K562 (cell line): Measurements from ENCODE around the gene SERPINB3. TPM values are rescaled to one million over a fixed set of nuclear protein-coding genes. Genes with fewer than 3 reads are reported as not detected.

Experiments used
- ATAC-seq: fragments of 200-7000 bp; cut with Tn5 transposase; 3 replicates; pipeline ENCODE4 v1.9.1; 2020; ENCODE audit warnings: moderate library complexity
- BruUV-seq: library from RNA; stranded (reverse); fragments of 400-500 nt; replicated peaks from 2 replicates; lab custom pipeline; 2021; lab: Mats Ljungman, UMichigan
- CTCF ChIA-PET: fragments of 300-600 bp; formaldehyde crosslinking; extraction: SDS; loops from one replicate; lab custom pipeline; 2021; ENCODE audit warnings: low intra/inter-chr PET ratio; lab: Yijun Ruan, JAX
- POLR2A ChIA-PET: fragments of 300-600, 350-650 bp; sonication (Branson Sonifier 250); formaldehyde crosslinking; extraction: SDS; loops from one replicate; lab custom pipeline; 2021; ENCODE audit warnings: antibody characterized with exemption, inconsistent platforms; lab: Yijun Ruan, JAX
- DNase-seq, 4 experiments: peaks; one replicate each; pipeline versions ENCODE4 v3.0.0 to v3.0.0-alpha.2; 2011 to 2018; ENCODE audit warnings: low spot score in 3 of 4, mixed read lengths in 3 of 4; ENCODE audit errors: extremely low read depth in 1 of 4
- FAIRE-seq: peaks from 2 replicates; lab custom pipeline; 2011; peaks lifted over from hg19 to GRCh38; lab: Jason Lieb, UNC
- H2AFZ ChIP-seq: 2 replicates; pipeline ENCODE4 v1.6.0; 2011; ENCODE audit warnings: low read depth, low read length, control low read depth, inconsistent platforms
- H3K27ac ChIP-seq: fragments of 200-600 bp; 3 replicates; pipeline ENCODE4 v1.8.0; 2011; ENCODE audit warnings: low read depth, mild to moderate bottlenecking, control low read depth, inconsistent platforms, low read length, moderate library complexity, mixed read lengths; ENCODE audit errors: extremely low read depth
- H3K27me3 ChIP-seq, 2 experiments: fragments of 300-600 bp in 1 of 2; 2 replicates in 1 of 2; 3 replicates in 1 of 2; pipeline versions ENCODE4 v1.6.0 to v1.8.0; 2011; ENCODE audit warnings: inconsistent platforms in 2 of 2, low read length in 2 of 2, mild to moderate bottlenecking in 1 of 2, mixed read lengths in 1 of 2, moderate library complexity in 1 of 2; ENCODE audit not compliant: control insufficient read depth in 2 of 2, insufficient read depth in 2 of 2
- H3K36me3 ChIP-seq: fragments of 300-600 bp; 3 replicates; pipeline ENCODE4 v1.8.0; 2011; ENCODE audit warnings: mild to moderate bottlenecking, low read length, inconsistent platforms; ENCODE audit not compliant: control insufficient read depth, insufficient read depth
- H3K4me1 ChIP-seq, 2 experiments: fragments of 200-600 bp in 1 of 2; replicated peaks in 1 of 2; 2 replicates in 1 of 2; 3 replicates in 1 of 2; pipeline versions ENCODE4 v1.5.1 to v1.8.0; 2011; ENCODE audit warnings: inconsistent platforms in 2 of 2, low read length in 2 of 2, mild to moderate bottlenecking in 1 of 2, mixed read lengths in 1 of 2, moderate library complexity in 1 of 2; ENCODE audit not compliant: control insufficient read depth in 2 of 2, insufficient read depth in 2 of 2
- H3K4me2 ChIP-seq: 2 replicates; pipeline ENCODE4 v1.6.1; 2011; ENCODE audit warnings: low read length, control low read depth, inconsistent platforms, mixed read lengths; ENCODE audit not compliant: insufficient read depth
- H3K4me3 ChIP-seq: fragments of 200-600 bp; sonication (generic), shearing (Covaris generic); 2 replicates; pipeline ENCODE4 v1.5.1; 2016; ENCODE audit warnings: control low read depth, inconsistent platforms
- H3K79me2 ChIP-seq: fragments of 200-600 bp; 3 replicates; pipeline ENCODE4 v1.8.0; 2011; ENCODE audit warnings: low read length, inconsistent platforms; ENCODE audit not compliant: control insufficient read depth, insufficient read depth
- H3K9ac ChIP-seq, 2 experiments: 2 replicates each; pipeline versions ENCODE4 v1.6.0 to v1.6.1; 2011; ENCODE audit warnings: low read depth in 2 of 2, low read length in 2 of 2, control low read depth in 1 of 2, inconsistent platforms in 1 of 2, mild to moderate bottlenecking in 1 of 2, mixed read lengths in 1 of 2; ENCODE audit not compliant: insufficient read depth in 1 of 2
- H3K9me1 ChIP-seq: one replicate; pipeline ENCODE4 v1.6.0; 2011; ENCODE audit warnings: inconsistent platforms, mild to moderate bottlenecking, low read length, moderate library complexity; ENCODE audit not compliant: control insufficient read depth, insufficient read depth
- H3K9me3 ChIP-seq: replicated peaks from 2 replicates; pipeline ENCODE4 v1.5.1; 2011; ENCODE audit warnings: low read depth, low read length, inconsistent platforms; ENCODE audit not compliant: control insufficient read depth, insufficient read depth
- H4K20me1 ChIP-seq: replicated peaks from 2 replicates; pipeline ENCODE4 v1.6.1; 2011; ENCODE audit warnings: low read length, inconsistent platforms, mixed read lengths; ENCODE audit not compliant: control insufficient read depth, insufficient read depth
- ARNT ChIP-seq, 2 experiments: fragments of 450-650 bp; IDR thresholded peaks; 2 replicates each; pipeline ENCODE4 v1.6.1; 2016; ENCODE audit warnings: mild to moderate bottlenecking in 1 of 2
- NFIX ChIP-seq: fragments of 250-450 bp; sonication (Bioruptor Pico); IDR thresholded peaks from 2 replicates; pipeline ENCODE4 v1.4.0; 2020; ENCODE audit warnings: low read depth, mild to moderate bottlenecking, moderate library complexity
- SLC30A9 ChIP-seq: fragments of 250-450 bp; sonication (Bioruptor Pico); IDR thresholded peaks from 2 replicates; pipeline ENCODE4 v1.8.0; 2022; ENCODE audit warnings: mild to moderate bottlenecking, moderate library complexity
- WGBS: fragments of 100-300 bp; shearing (Covaris generic); methylation state at CpG from one replicate; pipeline ENCODE4 v1.1.6; 2016; ENCODE audit warnings: low coverage, mixed read lengths; ENCODE audit not compliant: insufficient coverage; ENCODE audit errors: missing lambda C conversion rate; 5-methylcytosine and 5-hydroxymethylcytosine counted together
- in situ Hi-C: fragments of 300-500 bp; cut with MboI; formaldehyde crosslinking; loops from 4 replicates; pipeline ENCODE4 v1.15.0; 2018; ENCODE audit warnings: inconsistent platforms, mixed read lengths
- intact Hi-C: fragments of 100-400 bp; cut with micrococcal nuclease; formaldehyde crosslinking; loops from 2 replicates; pipeline ENCODE4 v1.14.2; 2022
- polyA plus RNA-seq, 8 experiments: library from polyadenylated mRNA; depleted of rRNA in 4 of 8; stranded (reverse) in 5 of 8; unstranded in 3 of 8; fragments of >200 nt; fragmentation: Nextera tagmentation in 2 of 8; fragmentation: Illumina TruSeq in 1 of 8; extraction: Ambion mirVana in 2 of 8; extraction: Trizol in 1 of 8; gene quantifications; 2 replicates each; pipeline versions ENCODE4 v1.2.1 to v1.2.3, GENCODE V29; 2011 to 2014; ENCODE audit warnings: inconsistent platforms in 1 of 8, missing spikeins in 1 of 8
- total RNA-seq, 7 experiments: library from RNA; depleted of rRNA in 6 of 7; stranded (reverse); fragments of >200 nt in 6 of 7; fragmentation: Illumina TruSeq in 2 of 7; extraction: Trizol in 2 of 7; gene quantifications; 2 replicates each; pipeline versions ENCODE4 v1.2.1 to v1.2.3, GENCODE V29; 2011 to 2021; ENCODE audit warnings: low replicate concordance in 1 of 7
- TF ChIP-seq, protein P1 (sequence below): fragments of 450-650 bp; IDR thresholded peaks from 2 replicates; pipeline ENCODE4 v1.6.1; 2016; ENCODE audit warnings: antibody characterized with exemption
- TF ChIP-seq, protein P2 (sequence below): fragments of 450-650 bp; IDR thresholded peaks from 2 replicates; pipeline ENCODE4 v1.6.1; 2017; ENCODE audit warnings: mild to moderate bottlenecking, moderate library complexity
- TF ChIP-seq, protein P3 (sequence below): sonication (generic); formaldehyde crosslinking; IDR thresholded peaks from 2 replicates; pipeline ENCODE4 v1.8.0; 2022; ENCODE audit warnings: missing genetic modification reagents, mild to moderate bottlenecking, moderate library complexity, borderline replicate concordance

Gene SERPINB3
- total and polyA plus RNA-seq, 9 of the 15 experiments (the other 6 are each of a cell fraction or from before 2014, with no cell fraction given) = not detected

DNA sequence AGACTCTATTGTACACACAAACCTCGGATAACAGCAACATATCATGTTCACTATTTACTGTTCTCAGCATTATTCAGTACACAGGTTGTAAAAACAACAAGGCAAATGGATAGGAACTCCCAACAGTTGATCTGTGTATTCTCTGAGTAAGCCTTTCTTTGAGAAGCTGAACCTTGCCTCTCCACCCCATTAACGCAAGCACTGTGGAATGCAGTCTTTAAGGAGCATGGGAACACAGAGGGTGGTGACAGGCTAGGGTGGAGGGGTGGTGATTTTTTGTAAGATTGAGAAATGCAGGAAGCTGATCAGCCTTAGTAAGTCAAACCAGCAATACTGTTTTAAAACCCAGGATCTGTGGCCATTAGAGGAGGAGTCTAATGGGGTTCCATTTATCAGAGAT, 21.5 kb upstream of the SERPINB3 start:
- no peak overlapping the region for H3K27ac ChIP-seq
- ChIA-PET CTCF (no interaction called here), POLR2A (no interaction called here)
- no peaks in the 10 kb centered on the region for H3K79me2 ChIP-seq
- H3K4me3 ChIP-seq = no peak overlapping the region
- H3K9me3 ChIP-seq = no peaks in the 10 kb centered on the region
- ATAC-seq = no peak
- H3K4me2 ChIP-seq = no peak overlapping the region
- H4K20me1 ChIP-seq = no peaks in the 10 kb centered on the region
- no peak overlapping the region for H2AFZ ChIP-seq
- DNase-seq = no peak
- 0% methylated on average over 1 of the region's 2 CpGs for WGBS
- intact Hi-C loops = no loop called here
- TF ChIP-seq ARNT (IDR thresholded peaks at IDR 0.05) = no peak
- TF ChIP-seq, protein P1, sequence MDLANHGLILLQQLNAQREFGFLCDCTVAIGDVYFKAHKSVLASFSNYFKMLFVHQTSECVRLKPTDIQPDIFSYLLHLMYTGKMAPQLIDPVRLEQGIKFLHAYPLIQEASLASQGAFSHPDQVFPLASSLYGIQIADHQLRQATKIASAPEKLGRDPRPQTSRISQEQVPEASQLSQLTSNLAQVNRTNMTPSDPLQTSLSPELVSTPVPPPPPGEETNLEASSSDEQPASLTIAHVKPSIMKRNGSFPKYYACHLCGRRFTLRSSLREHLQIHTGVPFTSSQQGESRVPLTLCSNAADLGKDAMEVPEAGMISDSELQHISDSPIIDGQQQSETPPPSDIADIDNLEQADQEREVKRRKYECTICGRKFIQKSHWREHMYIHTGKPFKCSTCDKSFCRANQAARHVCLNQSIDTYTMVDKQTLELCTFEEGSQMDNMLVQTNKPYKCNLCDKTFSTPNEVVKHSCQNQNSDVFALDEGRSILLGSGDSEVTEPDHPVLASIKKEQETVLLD = no peak
- no peak for TF ChIP-seq SLC30A9 (CRISPR knock-in tag)
- TF ChIP-seq, protein P2, sequence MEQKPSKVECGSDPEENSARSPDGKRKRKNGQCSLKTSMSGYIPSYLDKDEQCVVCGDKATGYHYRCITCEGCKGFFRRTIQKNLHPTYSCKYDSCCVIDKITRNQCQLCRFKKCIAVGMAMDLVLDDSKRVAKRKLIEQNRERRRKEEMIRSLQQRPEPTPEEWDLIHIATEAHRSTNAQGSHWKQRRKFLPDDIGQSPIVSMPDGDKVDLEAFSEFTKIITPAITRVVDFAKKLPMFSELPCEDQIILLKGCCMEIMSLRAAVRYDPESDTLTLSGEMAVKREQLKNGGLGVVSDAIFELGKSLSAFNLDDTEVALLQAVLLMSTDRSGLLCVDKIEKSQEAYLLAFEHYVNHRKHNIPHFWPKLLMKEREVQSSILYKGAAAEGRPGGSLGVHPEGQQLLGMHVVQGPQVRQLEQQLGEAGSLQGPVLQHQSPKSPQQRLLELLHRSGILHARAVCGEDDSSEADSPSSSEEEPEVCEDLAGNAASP = no peak
- TF ChIP-seq NFIX (CRISPR knock-in tag) = no peak
- TF ChIP-seq, protein P3, sequence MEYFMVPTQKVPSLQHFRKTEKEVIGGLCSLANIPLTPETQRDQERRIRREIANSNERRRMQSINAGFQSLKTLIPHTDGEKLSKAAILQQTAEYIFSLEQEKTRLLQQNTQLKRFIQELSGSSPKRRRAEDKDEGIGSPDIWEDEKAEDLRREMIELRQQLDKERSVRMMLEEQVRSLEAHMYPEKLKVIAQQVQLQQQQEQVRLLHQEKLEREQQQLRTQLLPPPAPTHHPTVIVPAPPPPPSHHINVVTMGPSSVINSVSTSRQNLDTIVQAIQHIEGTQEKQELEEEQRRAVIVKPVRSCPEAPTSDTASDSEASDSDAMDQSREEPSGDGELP (CRISPR knock-in tag) = no peak
- H3K4me1 ChIP-seq = no peaks in the 10 kb centered on the region
- FAIRE-seq = no peak
- no peaks in the 10 kb centered on the region for H3K9me1 ChIP-seq
- no peaks in the 10 kb centered on the region for H3K36me3 ChIP-seq
- H3K27me3 ChIP-seq = no peaks in the 10 kb centered on the region
- in situ Hi-C loops = no loop called here
- H3K9ac ChIP-seq = no peak overlapping the region
- BruUV-seq = no TSS peak
